K562 (cell line): ENCODE measurements around the gene LCN1. TPM values are rescaled to one million over a fixed set of nuclear protein-coding genes. Genes with fewer than 3 reads are reported as not detected.

Experiments
- CEBPB ChIP-seq: fragments of 450-650 bp; IDR thresholded peaks from 2 replicates; pipeline ENCODE4 v1.6.1; 2016; ENCODE audit warnings: missing genetic modification characterization, missing compliant biosample characterization
- CEBPG ChIP-seq, 3 experiments: fragments of 200-800 bp in 1 of 3; sonication (Bioruptor generic) in 1 of 3; sonication (generic) in 1 of 3; formaldehyde crosslinking in 1 of 3; IDR thresholded peaks in 2 of 3; conservative IDR thresholded peaks in 1 of 3; 2 replicates each; pipeline versions ENCODE4 v1.6.1 to v1.8.0; 2016 to 2022; ENCODE audit warnings: missing compliant biosample characterization in 2 of 3, missing genetic modification characterization in 2 of 3, mild to moderate bottlenecking in 1 of 3, missing genetic modification reagents in 1 of 3
- CTBP1 ChIP-seq: fragments of 450-650 bp; IDR thresholded peaks from 2 replicates; pipeline ENCODE4 v1.6.1; 2016; ENCODE audit warnings: borderline replicate concordance
- DPF2 ChIP-seq: fragments of 450-650 bp; IDR thresholded peaks from 2 replicates; pipeline ENCODE4 v1.6.1; 2016
- GATAD2A ChIP-seq: fragments of 450-650 bp; IDR thresholded peaks from 2 replicates; pipeline ENCODE4 v1.6.1; 2017
- JUND ChIP-seq, 2 experiments: IDR thresholded peaks; 2 replicates in 1 of 2; 3 replicates in 1 of 2; pipeline ENCODE4 v1.6.1; 2011; ENCODE audit warnings: borderline replicate concordance in 2 of 2, low read depth in 2 of 2, low read length in 2 of 2, improper control_type of control experiment in 1 of 2, missing biosample characterization in 1 of 2, missing genetic modification characterization in 1 of 2, missing genetic modification reagents in 1 of 2
- L3MBTL2 ChIP-seq: fragments of 450-650 bp; IDR thresholded peaks from 2 replicates; pipeline ENCODE4 v1.6.1; 2016; ENCODE audit warnings: mild to moderate bottlenecking, moderate library complexity
- RCOR1 ChIP-seq, 2 experiments: IDR thresholded peaks; 2 replicates each; pipeline ENCODE4 v1.6.1; 2012; ENCODE audit warnings: low read depth in 2 of 2, low read length in 2 of 2, borderline replicate concordance in 1 of 2, improper control_type of control experiment in 1 of 2
- RFX1 ChIP-seq: fragments of 450-650 bp; IDR thresholded peaks from 2 replicates; pipeline ENCODE4 v1.6.1; 2016; ENCODE audit warnings: mild to moderate bottlenecking, moderate library complexity
- ZNF133 ChIP-seq: fragments of 250-450 bp; sonication (Bioruptor Pico); IDR thresholded peaks from 2 replicates; pipeline ENCODE4 v1.4.0; 2020; ENCODE audit warnings: mild to moderate bottlenecking
- ZNF785 ChIP-seq: fragments of 250-450 bp; sonication (Bioruptor Pico); IDR thresholded peaks from 2 replicates; pipeline ENCODE4 v1.4.0; 2020; ENCODE audit warnings: mild to moderate bottlenecking
- polyA plus RNA-seq, 8 experiments: library from polyadenylated mRNA; depleted of rRNA in 4 of 8; stranded (reverse) in 5 of 8; unstranded in 3 of 8; fragments of >200 nt; fragmentation: Nextera tagmentation in 2 of 8; fragmentation: Illumina TruSeq in 1 of 8; extraction: Ambion mirVana in 2 of 8; extraction: Trizol in 1 of 8; gene quantifications; 2 replicates each; pipeline versions ENCODE4 v1.2.1 to v1.2.3, GENCODE V29; 2011 to 2014; ENCODE audit warnings: inconsistent platforms in 1 of 8, missing spikeins in 1 of 8
- total RNA-seq, 7 experiments: library from RNA; depleted of rRNA in 6 of 7; stranded (reverse); fragments of >200 nt in 6 of 7; fragmentation: Illumina TruSeq in 2 of 7; extraction: Trizol in 2 of 7; gene quantifications; 2 replicates each; pipeline versions ENCODE4 v1.2.1 to v1.2.3, GENCODE V29; 2011 to 2021; ENCODE audit warnings: low replicate concordance in 1 of 7
- TF ChIP-seq, protein P1 (sequence below): fragments of 250-450 bp; sonication (Bioruptor Pico); IDR thresholded peaks from 2 replicates; pipeline ENCODE4 v1.5.0; 2020; ENCODE audit warnings: mild to moderate bottlenecking
- TF ChIP-seq, protein P2 (sequence below): IDR thresholded peaks from 2 replicates; pipeline ENCODE4 v1.6.1; 2011; ENCODE audit warnings: borderline replicate concordance, low read depth, mild to moderate bottlenecking, moderate library complexity, low read length; ENCODE audit not compliant: insufficient read depth, poor library complexity, severe bottlenecking
- TF ChIP-seq, protein P3 (sequence below): sonication (generic); IDR thresholded peaks from 2 replicates; pipeline ENCODE4 v1.6.1; 2016

LCN1 gene
- total and polyA plus RNA-seq, 9 of the 15 experiments (the other 6 are each of a cell fraction or from before 2014, with no cell fraction given), result not detected

- TF ChIP-seq JUND (IDR thresholded peaks at IDR 0.05; ENCODE audit: borderline replicate concordance, low read depth, low read length) (peak; percentile 24; the same call in 1 of the 2 replicates), JUND (tag; IDR thresholded peaks at IDR 0.05; ENCODE audit: borderline replicate concordance, low read depth, low read length) (no peak; the same call in 2 of the 3 replicates), RFX1 (peak; percentile 80), CEBPG (CRISPR knock-in tag; IDR thresholded peaks at IDR 0.05) (no peak), CEBPG (tag; conservative IDR thresholded peaks at IDR 0.05 in 1 of 2, IDR thresholded peaks at IDR 0.05 in 1 of 2) (peak in 1 of 2 experiments; percentile 30; a peak in 1 of 4 replicates), CTBP1 (no peak; the same call in 1 of the 2 replicates), CEBPB (tag) (peak; percentile 56), ZNF133 (CRISPR knock-in tag) (no peak), RCOR1 (IDR thresholded peaks at IDR 0.05; ENCODE audit: borderline replicate concordance in 1 of 2, low read depth in 2 of 2, low read length in 2 of 2) (peak in 1 of 2 experiments; percentile 49; a peak in 1 of 4 replicates), ZNF785 (CRISPR knock-in tag) (no peak), L3MBTL2 (peak; percentile 11; the same call in 1 of the 2 replicates), GATAD2A (no peak), DPF2 (peak; percentile 10; the same call in 1 of the 2 replicates)
- TF ChIP-seq, protein P1, sequence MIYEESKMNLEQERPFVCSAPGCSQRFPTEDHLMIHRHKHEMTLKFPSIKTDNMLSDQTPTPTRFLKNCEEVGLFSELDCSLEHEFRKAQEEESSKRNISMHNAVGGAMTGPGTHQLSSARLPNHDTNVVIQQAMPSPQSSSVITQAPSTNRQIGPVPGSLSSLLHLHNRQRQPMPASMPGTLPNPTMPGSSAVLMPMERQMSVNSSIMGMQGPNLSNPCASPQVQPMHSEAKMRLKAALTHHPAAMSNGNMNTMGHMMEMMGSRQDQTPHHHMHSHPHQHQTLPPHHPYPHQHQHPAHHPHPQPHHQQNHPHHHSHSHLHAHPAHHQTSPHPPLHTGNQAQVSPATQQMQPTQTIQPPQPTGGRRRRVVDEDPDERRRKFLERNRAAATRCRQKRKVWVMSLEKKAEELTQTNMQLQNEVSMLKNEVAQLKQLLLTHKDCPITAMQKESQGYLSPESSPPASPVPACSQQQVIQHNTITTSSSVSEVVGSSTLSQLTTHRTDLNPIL (CRISPR knock-in tag), result no peak
- TF ChIP-seq, protein P2, sequence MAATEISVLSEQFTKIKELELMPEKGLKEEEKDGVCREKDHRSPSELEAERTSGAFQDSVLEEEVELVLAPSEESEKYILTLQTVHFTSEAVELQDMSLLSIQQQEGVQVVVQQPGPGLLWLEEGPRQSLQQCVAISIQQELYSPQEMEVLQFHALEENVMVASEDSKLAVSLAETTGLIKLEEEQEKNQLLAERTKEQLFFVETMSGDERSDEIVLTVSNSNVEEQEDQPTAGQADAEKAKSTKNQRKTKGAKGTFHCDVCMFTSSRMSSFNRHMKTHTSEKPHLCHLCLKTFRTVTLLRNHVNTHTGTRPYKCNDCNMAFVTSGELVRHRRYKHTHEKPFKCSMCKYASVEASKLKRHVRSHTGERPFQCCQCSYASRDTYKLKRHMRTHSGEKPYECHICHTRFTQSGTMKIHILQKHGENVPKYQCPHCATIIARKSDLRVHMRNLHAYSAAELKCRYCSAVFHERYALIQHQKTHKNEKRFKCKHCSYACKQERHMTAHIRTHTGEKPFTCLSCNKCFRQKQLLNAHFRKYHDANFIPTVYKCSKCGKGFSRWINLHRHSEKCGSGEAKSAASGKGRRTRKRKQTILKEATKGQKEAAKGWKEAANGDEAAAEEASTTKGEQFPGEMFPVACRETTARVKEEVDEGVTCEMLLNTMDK, result no peak
- TF ChIP-seq, protein P3, sequence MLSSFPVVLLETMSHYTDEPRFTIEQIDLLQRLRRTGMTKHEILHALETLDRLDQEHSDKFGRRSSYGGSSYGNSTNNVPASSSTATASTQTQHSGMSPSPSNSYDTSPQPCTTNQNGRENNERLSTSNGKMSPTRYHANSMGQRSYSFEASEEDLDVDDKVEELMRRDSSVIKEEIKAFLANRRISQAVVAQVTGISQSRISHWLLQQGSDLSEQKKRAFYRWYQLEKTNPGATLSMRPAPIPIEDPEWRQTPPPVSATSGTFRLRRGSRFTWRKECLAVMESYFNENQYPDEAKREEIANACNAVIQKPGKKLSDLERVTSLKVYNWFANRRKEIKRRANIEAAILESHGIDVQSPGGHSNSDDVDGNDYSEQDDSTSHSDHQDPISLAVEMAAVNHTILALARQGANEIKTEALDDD, result peak; percentile 95
These were observed 49.2 kb upstream of the LCN1 start (continued) for GRCh38 chr9:135471791-135472640.
